GM19043 (cell line): ENCODE data around the gene CXCL13.
"Not testable (repeated sequence)": the region's sequence is repeated elsewhere in the genome, so short reads cannot be mapped to it uniquely, and the experiment has no call there.

ENCODE experiments used
- ATAC-seq: cut with Tn5 transposase; IDR thresholded peaks from one replicate; pipeline ENCODE4 v1.9.1; 2021; ENCODE audit warnings: low read depth; ENCODE audit not compliant: unreplicated experiment

The CXCL13 gene, protein sequence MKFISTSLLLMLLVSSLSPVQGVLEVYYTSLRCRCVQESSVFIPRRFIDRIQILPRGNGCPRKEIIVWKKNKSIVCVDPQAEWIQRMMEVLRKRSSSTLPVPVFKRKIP

DNA sequence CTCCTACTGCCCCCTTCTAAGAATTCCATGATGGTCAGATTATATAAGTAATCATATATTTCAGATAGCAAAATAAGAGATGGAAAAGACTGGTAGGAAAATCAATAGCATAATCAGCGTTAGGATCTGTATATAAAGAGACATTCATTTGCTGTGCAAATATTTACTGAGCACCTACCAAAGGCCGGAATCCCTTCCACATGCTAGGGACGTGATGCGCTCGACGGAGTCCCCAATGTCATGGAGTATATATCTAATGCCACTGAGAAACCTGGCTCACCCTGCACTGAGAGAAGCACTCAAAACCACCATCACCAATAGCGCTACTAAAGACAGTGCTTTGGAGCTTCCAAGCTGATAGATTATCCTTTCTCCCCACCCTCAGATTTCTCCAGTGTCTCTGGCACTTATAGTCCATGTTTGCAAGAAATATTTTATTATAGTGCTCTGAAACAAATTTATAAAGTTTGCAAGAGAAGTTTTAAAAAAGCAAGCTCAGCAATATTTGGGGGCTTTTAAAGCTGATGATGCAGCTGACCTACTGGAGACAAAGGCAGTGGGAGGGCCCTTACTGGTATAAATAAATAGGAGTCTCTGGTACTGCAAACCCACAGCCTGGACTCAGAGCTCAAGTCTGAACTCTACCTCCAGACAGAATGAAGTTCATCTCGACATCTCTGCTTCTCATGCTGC is at the start of gene CXCL13:
Gene CXCL13 (plus strand): TSS at position 611 of the 693 bp plus-strand sequence. CDS start 46 bp downstream, at position 657.
- ATAC-seq: no peak

DNA sequence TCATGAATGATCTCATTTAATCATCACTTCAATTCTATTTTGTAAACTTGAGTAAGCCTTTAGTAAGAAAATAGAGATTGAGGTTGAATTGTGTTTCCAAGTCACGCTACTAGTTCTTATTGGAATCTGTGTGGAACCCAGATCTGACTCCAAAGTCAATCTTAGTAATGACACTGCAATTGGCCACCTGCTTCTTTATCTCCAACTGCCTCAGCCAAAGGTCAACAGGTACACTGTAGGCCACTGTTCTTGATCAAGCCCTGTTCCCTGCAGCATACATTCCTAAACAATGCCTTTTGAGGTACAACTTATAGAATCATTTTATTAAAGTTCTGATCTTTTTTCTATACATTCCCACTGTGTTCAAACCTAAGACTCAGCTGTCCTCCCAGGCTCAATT is 45.5 kb upstream of the CXCL13 start:
- ATAC-seq: no peak

DNA sequence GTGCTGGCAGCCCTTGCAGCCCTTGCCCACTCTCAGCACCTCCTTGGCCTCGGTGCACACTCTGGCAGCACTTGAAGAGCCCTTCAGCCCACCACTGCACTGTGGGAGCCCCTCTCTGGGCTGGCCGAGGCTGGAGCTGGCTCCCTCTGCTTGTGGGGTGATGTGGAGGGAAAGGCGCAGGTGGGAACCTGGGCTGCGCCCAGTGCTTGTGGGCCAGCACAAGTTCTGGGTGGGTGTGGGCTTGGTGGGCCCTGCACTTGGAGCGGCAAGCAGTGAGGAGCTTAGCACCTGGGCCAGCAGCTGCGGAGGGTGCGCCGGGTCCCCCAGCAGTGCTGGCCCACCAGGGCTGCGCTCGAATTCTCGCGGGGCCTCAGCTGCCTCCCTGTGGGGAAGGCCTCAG is 43.9 kb upstream of the CXCL13 start:
- not testable (repeated sequence) for ATAC-seq

DNA sequence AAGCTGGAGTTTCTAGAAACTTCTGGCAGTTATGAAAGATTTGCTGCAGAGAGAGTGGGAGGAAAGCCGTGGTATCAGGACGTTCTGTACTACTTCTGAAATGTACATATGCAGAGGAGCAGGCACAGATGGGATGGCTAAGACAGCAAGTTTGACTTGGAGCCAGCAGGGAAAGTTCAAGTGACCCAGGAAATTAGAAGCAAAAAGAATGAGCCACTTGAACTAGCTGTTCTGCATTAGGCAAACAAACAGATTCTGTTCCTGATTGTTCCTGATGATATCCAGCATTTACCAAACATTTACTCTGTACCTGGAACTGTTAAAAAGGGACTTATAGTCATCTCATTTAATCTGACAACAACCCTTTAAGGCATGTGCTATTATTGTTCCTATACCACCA is 41.4 kb upstream of the CXCL13 start:
- no peak for ATAC-seq

DNA sequence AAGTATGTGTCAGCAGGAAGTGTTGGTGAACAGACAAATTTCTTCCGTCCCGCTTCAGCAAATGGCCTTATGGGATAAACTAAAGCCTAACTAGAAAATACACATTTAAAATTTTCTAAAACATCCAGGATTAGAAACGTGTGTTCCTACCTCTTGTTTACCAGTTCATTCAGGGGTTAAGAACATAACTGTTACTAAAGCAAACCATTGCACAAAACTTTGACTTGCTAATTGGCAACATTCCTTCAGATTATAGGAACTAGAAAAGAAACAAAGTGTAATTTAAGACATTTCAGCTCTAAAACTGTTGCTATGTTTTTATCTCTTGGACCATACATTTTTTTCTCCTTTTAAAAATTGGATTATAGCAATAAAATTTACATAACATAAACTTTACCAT is 39.5 kb upstream of the CXCL13 start:
- ATAC-seq: no peak

DNA sequence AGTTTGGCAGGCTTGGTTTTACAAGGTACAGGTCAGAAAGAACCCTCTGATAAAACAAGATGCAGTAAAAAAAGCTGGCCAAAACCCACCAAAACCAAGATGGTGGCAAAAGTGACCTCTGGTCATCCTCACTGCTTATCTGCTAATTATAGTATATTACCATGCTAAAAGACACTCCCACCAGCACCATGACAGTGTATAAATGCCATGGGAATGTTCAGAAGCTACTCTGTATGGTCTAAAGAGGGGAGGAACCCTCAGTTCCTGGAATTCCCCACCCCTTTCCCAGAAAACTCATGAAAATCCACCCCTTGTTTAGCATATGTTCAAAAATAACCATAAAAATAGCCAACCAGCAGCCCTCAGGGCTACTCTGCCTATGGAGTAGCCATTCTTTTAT is 38.1 kb upstream of the CXCL13 start:
- no peak for ATAC-seq

DNA sequence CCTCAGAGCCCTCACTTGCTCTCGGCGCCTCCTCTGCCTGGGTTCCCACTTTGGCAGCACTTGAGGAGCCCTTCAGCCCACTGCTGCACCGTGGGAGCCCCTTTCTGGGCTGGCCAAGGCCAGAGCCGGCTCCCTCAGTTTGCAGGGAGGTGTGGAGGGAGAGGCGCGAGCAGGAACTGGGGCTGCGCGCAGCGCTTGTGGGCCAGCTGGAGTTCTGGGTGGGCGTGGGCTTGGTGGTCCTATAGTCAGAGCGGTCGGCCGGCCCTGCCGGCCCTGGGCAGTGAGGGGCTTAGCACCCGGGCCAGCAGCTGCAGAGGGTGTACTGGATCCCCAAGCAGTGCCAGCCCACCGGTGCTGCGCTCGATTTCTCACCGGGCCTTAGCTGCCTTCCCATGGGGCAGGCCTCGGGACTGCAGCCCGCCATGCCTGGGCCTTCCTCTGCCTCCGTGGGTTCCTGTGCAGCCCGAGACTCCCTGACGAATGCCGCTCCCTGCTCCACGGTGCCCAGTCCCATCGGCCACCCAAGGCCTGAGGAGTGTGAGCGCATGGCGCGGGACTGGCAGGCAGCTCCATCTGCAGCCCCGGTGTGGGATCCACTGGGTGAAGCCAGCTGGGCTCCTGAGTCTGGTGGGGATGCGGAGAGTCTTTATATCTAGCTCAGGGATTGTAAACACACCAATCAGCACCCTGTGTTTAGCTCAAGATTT is 35.0 kb upstream of the CXCL13 start:
- ATAC-seq: not testable (repeated sequence)

DNA sequence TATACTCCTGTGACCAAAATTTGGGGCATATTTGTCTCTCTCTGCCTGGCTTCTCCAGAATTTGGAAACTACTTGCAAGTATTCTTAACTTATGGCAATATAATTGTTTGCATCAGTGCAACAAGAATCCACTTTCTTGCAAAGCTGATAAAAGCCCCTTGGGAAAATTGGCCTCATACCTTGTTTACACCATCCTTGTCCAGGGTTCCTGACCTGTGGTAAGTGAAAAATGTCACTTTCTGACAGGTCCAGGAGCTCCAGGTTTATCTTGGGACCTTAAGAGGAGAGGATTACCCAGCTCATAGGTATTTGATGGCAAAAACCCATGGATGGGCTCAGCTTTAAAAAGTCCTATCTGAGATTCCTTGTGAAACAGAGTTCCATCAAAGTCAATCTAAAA is 29.3 kb upstream of the CXCL13 start:
- no peak for ATAC-seq

DNA sequence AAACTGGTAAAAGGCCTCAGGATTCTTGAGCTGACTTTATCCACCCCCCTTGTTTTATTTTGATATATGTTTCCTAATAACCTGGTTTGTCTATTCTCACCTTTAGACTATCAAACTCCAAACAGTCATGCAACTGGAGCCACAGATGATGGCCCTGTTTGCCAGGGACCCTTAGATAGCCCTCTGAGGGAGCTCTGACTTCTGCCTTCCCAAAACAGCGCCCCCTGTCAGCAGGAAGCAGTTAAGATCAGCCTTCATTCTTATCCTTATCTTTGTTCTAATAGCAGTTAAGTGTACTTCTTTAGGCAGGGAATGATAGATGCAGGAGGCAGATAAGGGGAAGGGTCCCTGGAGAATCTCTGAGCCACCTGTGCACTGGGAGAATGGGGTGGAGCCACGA is 27.5 kb upstream of the CXCL13 start:
- no peak for ATAC-seq

DNA sequence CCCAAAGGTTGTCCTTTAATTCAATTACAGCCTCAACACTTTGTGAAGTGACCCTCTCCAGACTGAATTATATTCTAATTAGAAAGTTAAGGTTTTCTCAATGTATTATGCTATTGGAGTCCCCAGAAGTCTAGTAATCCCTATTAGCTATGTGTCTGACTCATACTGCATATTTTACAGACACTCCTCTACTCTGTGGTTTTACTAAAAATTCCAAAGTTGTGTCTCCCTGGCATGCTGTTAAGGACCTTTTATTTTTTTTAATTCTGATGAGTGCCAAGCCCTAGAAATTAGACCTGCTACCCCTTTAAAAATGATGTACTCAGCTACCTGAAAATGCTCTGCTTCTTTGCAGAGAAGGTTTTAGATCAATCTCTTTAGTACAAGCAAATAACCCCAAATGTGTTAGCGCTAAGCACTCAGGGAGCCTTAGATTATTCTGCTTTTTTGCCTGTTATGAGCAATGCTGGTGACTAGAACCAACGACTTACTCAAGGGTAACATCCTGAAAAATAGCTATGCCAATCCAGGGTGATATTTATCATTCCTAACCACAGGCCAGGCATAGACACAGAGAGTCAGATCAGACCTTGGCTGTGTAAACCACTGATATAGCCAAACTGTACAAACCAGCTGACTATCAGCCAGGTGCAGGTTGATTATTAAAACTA is 26.1 kb upstream of the CXCL13 start:
- ATAC-seq: no peak

DNA sequence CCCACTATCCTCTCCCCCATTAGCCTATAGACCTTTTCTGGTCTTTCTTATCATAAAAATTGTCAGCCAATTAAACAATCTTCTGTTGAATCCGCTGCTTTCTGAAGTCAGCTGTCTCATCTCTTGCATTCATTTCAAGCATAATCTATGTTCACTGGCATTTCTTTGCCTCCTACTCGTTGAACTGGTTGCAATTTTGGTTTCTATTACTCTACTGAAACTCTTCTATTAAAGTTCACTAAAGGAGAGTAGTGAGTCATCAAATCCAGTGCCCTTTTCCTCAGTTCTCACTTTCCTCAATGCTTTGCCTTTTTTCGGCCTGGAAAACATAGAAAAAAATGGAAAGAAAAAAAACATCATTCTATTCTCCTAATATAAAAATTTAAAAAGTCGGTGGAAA is 23.9 kb upstream of the CXCL13 start:
- ATAC-seq: no peak

DNA sequence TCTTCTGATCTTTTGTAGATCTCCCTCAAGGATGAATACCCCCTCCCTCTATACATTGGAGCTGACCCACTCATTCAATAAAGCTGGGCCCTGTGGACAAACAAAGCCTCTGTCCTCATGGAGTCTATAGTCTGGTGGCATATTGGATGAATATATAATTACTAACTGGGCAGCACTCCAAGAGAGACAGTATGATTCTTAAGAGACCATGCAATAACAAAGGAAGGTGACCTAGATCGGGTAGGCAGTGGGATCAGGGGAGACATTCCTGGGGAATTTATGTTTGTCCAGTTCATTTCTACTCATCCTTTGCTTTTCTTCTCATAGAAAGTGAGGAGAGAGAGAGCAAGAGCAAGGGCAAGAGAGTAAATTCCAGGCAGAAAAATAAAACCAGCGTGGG is 23.5 kb upstream of the CXCL13 start:
- no peak for ATAC-seq

DNA sequence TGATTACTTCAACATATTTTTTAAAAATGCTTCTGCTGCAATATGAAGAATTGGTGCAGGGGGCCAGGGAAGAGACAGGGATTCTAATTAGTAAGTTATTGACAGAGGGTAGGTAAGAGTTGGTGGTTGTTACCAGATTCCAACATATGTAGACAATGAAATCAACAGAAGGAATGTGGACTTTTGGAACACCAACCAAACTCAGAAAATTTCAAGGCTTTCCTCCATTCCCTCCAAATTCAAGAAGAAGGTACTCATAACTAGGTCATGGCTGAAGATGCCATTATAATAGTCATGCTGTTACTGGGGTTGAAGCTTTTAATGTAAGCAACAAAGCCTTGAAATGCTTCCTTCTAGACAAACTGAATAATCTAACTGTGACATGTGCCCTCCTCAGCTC is 22.9 kb upstream of the CXCL13 start:
- no peak for ATAC-seq

DNA sequence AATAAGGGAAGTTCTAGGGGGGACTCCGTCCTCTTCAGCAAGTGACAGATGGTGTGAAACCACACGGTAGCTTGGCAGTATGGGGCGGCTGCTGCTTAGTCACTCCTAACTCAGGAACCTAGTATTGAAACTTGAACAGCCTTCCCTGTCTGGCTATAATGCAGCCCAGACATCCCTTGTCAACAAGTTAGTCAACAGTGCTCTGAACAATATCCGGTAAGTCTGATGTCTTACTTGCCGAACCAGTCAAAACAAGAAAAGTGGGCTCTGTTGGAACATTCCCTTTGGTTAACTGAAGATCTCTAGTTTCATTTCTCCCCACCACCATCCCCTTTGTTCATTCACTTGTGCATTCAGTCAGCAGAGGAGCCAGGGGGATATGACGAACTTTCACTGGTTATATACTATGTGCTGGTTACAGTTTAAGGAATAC is 18.7 kb upstream of the CXCL13 start:
- ATAC-seq: peak; percentile 97

DNA sequence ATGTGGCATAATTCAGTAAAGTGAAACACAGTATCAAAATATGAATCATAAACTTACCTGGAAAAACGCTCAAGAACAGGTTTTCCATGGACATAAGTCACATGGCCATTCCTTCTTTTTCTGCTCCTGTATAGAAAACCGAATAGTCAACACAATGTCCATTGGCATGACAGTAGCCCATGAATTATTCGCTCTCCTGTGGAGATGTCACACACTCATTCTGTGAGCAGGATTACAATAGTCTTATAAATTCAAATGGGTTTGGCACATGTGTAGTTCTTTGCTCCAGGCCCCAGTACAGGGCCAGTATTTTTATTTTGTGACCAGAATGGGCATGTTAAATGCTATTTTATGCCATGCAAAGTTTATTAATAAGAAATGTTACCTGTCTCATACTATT is 15.1 kb upstream of the CXCL13 start:
- ATAC-seq: no peak

DNA sequence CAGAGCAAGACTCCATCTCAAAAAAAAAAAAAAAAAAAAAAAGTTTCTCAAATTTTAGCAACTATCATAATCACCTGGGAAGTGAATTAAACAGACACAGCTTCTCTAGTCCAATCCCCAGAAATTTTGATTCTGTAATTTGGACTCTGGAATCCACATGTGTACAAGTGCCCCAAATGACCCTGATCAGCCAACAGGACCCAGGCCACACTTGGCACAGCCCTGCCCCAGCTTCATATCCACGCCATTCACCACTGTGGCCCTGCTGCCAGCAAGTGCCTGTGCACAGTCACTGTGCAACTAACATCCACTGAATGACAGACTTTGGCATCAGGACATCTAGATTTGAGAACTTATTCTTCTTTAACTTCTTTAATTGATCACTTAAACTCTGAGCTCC is 14.1 kb upstream of the CXCL13 start:
- no peak for ATAC-seq

DNA sequence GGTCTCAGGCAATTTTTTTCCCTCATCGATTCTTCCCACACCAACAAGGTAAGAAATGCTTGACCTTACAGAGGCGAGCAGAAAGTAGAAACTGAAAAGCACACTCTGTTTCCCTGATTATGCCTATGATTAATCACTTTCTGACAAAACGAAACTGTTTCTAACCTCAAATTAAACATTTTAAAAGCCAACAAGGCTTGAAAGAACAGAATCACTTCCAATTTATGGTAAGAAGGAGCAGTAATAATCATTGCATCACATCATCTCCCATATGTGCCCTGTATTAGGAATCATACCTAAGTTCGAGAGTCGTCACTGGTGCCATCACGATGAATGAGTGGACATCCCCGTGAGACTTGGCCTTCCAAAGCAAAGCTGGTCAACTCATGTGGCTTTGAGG is 12.5 kb upstream of the CXCL13 start:
- ATAC-seq: no peak

DNA sequence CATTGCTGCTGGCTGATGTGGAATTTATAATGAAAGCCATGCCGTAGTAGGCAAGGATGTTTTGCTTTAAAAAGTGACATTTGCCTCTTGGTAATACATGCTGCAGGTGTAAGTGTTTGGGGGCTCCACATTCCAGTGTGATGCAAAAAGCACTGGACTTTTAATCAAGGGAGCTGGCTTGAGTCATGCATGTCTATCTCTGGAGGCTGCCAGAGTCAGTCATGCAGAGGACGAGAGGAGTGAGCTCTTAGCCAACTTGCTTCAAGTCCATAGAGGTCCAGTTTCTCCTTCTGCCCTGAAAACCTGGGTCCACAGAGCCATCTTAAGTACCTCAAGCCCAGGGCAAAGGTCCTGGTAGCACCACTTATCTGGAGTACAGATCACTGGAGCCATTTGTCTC is 11.6 kb upstream of the CXCL13 start:
- ATAC-seq: no peak

DNA sequence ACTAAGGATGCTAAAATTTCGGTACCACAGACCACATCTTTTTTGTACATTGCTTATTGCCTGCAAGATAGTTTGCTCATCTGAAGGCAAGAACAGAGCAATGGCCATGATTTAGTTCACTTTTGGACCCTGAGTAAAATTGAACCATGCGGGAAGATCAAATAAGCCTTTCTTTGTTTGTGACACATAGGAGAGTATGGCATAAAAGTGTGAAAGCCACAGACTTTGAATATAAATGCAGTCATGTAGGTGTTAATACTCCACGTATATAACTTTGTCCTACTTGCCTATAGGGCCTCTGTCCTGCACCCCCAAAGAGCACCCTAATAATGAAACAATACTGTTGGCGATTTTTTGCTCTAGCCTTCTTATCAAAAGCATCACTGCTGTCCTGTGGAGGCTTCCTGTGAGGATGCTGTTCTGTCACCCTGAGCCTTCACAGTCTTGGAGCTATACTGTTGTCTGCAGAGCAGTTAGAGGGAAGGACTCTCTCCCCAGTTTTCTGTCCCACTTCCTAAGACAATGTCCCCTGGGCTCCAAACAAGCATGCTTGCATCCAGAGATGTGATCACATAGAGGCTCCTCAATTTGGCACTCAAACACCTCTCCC is 10.2 kb upstream of the CXCL13 start:
- no peak for ATAC-seq

DNA sequence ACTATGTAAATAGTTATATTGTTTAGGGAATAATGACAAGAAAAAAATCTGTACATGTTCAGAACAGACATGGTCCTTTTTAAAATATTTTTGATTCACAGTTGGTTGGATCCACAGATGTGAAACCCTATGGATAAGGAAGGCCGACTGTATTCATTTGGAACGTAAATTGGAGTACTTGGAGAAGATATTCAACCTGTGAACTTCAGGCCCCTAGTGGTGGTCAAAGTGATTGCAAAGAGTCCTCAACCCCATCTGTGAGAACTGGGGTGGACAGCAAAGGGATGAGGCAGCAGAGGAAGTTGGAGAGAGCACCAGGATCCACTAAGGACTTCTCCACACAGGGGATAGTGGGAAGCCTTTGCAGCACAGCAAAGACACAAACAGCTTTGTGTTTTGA is 6.2 kb upstream of the CXCL13 start:
- ATAC-seq: no peak
